Body of pancreas (tissue), 4 donors: Measurements from ENCODE around the gene SHFL. TPM values are rescaled to one million over a fixed set of nuclear protein-coding genes. Genes with fewer than 3 reads are reported as not detected.

ENCODE experiments used
- ATAC-seq: fragments of 150-250 bp; one replicate; pipeline ENCODE4 v1.9.1; 2016
- DNase-seq, 4 donors: peaks; one replicate each; pipeline ENCODE4 v3.0.0-alpha.2; 2019
- H3K27ac ChIP-seq, 4 donors: fragments of 200-600 bp; sonication (generic); 1 replicate in 3 of 4; 2 replicates in 1 of 4; pipeline versions ENCODE4 v1.5.1 to v1.6.1; 2016 to 2019; ENCODE audit warnings: mild to moderate bottlenecking in 1 of 4, mixed read lengths in 1 of 4, moderate library complexity in 1 of 4
- H3K27me3 ChIP-seq, 2 donors: fragments of 200-600 bp; sonication (generic); one replicate each; pipeline ENCODE4 v1.6.0; 2016; ENCODE audit warnings: mild to moderate bottlenecking in 1 of 2
- H3K36me3 ChIP-seq, 2 donors: fragments of 200-600 bp; sonication (generic); replicated peaks in 1 of 2; 2 replicates each; pipeline ENCODE4 v1.5.1; 2016; ENCODE audit warnings: low read depth in 2 of 2; ENCODE audit not compliant: insufficient read depth in 1 of 2
- H3K4me1 ChIP-seq: fragments of 200-600 bp; sonication (generic); one replicate; pipeline ENCODE4 v1.6.0; 2016
- H3K4me3 ChIP-seq, 2 donors: fragments of 200-600 bp; sonication (generic); 1 replicate in 1 of 2; 2 replicates in 1 of 2; pipeline ENCODE4 v1.5.1; 2016 to 2019
- H3K9me3 ChIP-seq, 3 donors: fragments of 200-600 bp; sonication (generic); 1 replicate in 2 of 3; 2 replicates in 1 of 3; pipeline ENCODE4 v1.5.1; 2016
- POLR2A ChIP-seq, 3 donors: fragments of 450-650 bp; IDR thresholded peaks; one replicate each; pipeline ENCODE4 v1.6.1; 2016; ENCODE audit warnings: antibody characterized with exemption in 3 of 3, mild to moderate bottlenecking in 2 of 3
- WGBS, 2 donors: methylation state at CpG; one replicate each; pipeline ENCODE4 v1.1.5; 2017; 5-methylcytosine and 5-hydroxymethylcytosine counted together
- intact Hi-C: fragments of 100-400 bp; cut with DNase I; formaldehyde crosslinking; loops from one replicate; pipeline ENCODE4 v1.15.1; 2023
- total RNA-seq, 2 donors: library from RNA; depleted of rRNA; stranded (reverse); fragments of >200 nt; gene quantifications; one replicate each; pipeline ENCODE4 v1.1.0, GENCODE V29; 2016
- TF ChIP-seq, protein P1 (sequence below), 7 experiments: fragments of 450-650 bp in 4 of 7; fragments of 200-600 bp in 3 of 7; sonication (generic) in 3 of 7; IDR thresholded peaks; one replicate each; pipeline ENCODE4 v1.5.1; 2016 to 2019; ENCODE audit warnings: antibody characterized with exemption in 7 of 7

SHFL gene
- total RNA-seq, 2 donors from 2014 or later = 19.1 to 21.0 TPM

DNA sequence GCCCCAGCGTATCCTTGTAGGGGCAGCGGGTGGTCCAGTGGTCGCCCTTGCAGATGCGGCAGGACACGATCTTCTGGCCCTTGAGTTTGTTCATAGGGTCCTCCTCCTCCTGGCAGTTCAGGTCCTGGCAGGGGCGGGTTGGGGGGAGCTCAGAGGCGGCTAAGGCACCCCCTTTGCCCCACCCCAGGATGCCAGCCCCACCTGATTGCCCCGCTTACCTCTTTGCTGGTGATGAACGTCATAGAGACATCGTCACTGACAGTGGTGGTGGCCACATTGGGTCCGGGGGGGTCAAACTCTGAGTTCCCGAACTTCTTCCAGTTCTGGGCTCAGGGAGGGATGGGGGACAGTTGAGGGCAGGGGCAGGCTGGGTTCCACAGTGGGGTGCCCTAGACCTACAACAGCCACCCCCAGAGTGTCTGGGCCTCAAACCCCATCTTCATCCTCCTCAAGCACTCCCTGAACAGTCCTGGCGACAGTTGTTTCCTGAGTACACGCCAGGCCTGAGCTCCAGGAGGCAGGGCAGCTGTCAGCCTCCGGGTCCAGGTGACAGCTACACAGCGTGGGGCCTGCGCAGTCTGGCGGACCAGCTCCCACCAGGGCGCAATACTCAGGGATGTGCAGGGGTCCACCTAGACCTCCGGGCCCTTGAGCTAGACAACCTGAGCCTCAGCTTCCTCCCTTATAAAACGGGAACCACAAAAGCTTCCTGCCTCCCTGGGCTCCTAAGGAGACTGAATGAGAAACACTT, 30.9 kb downstream of the SHFL start:
- H3K36me3 ChIP-seq = peaks cover 13 to 24% of the 10 kb centered on the region in 2 donors
- H3K9me3 ChIP-seq = no peaks in the 10 kb centered on the region
- no peak overlapping the region for H3K4me3 ChIP-seq
- H3K4me1 ChIP-seq = peaks cover 26% of the 10 kb centered on the region
- TF ChIP-seq, protein P1, sequence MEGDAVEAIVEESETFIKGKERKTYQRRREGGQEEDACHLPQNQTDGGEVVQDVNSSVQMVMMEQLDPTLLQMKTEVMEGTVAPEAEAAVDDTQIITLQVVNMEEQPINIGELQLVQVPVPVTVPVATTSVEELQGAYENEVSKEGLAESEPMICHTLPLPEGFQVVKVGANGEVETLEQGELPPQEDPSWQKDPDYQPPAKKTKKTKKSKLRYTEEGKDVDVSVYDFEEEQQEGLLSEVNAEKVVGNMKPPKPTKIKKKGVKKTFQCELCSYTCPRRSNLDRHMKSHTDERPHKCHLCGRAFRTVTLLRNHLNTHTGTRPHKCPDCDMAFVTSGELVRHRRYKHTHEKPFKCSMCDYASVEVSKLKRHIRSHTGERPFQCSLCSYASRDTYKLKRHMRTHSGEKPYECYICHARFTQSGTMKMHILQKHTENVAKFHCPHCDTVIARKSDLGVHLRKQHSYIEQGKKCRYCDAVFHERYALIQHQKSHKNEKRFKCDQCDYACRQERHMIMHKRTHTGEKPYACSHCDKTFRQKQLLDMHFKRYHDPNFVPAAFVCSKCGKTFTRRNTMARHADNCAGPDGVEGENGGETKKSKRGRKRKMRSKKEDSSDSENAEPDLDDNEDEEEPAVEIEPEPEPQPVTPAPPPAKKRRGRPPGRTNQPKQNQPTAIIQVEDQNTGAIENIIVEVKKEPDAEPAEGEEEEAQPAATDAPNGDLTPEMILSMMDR (IDR thresholded peaks at IDR 0.05) = no peak
- TF ChIP-seq POLR2A (IDR thresholded peaks at IDR 0.05) = no peak
- DNase-seq = no peak
- no peak overlapping the region for H3K27ac ChIP-seq
- H3K27me3 ChIP-seq = no peaks in the 10 kb centered on the region
- ATAC-seq = no peak
- intact Hi-C loops = no loop called here
- 50 to 83% methylated on average over 1 to 20 of the region's 21 CpGs for WGBS, 2 donors

DNA sequence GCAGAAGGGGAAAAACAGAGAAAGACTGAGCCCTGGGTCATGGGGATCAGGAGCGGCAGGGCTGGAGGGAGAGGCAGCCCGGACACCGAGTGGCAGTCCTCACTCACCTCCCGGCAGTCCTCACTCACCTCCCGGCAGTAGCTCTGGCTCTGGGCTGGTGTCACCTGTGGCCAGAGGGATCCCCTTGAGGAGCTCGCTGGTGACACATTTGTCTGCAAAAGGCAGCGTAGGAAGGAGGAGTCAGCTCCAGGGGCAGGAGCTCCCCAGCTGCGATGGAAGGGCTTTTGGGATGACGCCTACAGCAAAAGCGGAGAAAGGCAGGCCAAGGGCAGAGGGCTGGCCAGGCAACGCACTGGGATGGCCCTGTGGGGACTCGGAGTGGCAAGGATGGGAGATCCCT, 32.8 kb downstream of the SHFL start:
- H3K4me1 ChIP-seq = peaks cover 11% of the 10 kb centered on the region
- no peak for ATAC-seq
- peak overlapping the region; percentile 49 to 82 for H3K4me3 ChIP-seq
- peak overlapping the region in 2 of 4 donors; percentile 33 to 75 for H3K27ac ChIP-seq
- no peaks in the 10 kb centered on the region for H3K9me3 ChIP-seq
- no peaks in the 10 kb centered on the region for H3K27me3 ChIP-seq
- intact Hi-C loops = no loop called here
- no peak for DNase-seq
- no peak for TF ChIP-seq POLR2A (IDR thresholded peaks at IDR 0.05)
- TF ChIP-seq, protein P1 (IDR thresholded peaks at IDR 0.05) = no peak
- WGBS, 2 donors = 28 to 36% methylated on average over 8 to 12 of the region's 12 CpGs
- peaks cover 13 to 24% of the 10 kb centered on the region in 2 donors for H3K36me3 ChIP-seq

DNA sequence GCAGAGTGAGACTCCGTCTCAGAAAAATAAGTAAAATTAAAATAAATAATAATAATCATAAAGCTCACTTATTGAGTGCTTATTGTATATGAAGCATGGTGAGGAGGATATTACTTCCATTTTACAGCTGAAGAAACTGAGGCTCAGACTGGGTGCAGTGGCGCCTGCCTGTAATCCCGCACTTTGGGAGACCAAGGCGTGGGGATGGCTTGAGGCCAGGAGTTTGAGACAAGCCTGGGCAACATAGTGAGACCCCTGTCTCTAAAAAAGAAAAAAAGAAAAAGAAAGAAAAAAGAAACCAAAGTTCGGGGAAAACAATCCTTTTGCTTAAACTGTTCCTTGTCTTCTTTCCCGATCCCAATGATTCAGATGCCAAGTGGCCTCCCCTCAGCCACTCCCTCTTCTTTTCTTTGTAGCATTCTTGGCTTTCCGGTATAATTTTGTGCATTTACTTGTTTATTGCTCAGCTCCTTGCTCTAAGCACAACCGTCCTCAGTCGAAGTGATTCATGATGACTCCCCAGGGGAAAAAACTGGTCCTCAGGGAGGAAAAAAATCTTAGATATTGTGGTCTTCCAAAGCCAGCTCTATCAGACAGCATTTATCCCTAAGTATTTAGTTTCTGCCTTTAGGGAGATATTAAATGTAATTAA, 34.5 kb downstream of the SHFL start:
- no peak for ATAC-seq
- no peak overlapping the region for H3K27ac ChIP-seq
- no peaks in the 10 kb centered on the region for H3K27me3 ChIP-seq
- H3K9me3 ChIP-seq = no peaks in the 10 kb centered on the region
- DNase-seq = no peak
- intact Hi-C loops = no loop called here
- H3K4me1 ChIP-seq = peaks cover 11% of the 10 kb centered on the region
- H3K36me3 ChIP-seq = peaks cover 13 to 14% of the 10 kb centered on the region in 2 donors
- H3K4me3 ChIP-seq = no peak overlapping the region
- TF ChIP-seq, protein P1 (IDR thresholded peaks at IDR 0.05) = no peak
- TF ChIP-seq POLR2A (IDR thresholded peaks at IDR 0.05) = no peak
- WGBS, 2 donors = 75 to 82% methylated on average over 9 of the region's 9 CpGs

DNA sequence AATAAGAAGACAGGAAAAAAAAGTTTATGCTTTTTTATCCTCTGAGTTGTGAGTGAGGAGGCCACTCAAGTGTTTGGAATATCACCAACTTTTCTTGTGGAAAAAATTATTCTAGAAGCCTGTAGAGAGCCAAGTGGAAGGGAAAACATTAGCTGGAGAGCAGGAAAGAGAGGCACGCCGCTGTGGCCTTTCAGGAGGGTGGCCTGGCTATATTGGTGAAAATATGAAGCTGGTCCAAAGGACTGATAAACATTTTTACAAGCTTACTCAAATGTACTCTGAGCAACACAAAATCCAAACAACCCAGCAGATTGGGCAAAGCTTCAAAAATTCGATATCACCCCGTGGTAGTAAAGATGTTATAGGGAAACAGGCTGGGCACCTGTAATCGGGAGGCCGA, 35.9 kb downstream of the SHFL start:
- TF ChIP-seq POLR2A (IDR thresholded peaks at IDR 0.05) = no peak
- TF ChIP-seq, protein P1 (IDR thresholded peaks at IDR 0.05) = no peak
- H3K9me3 ChIP-seq = no peaks in the 10 kb centered on the region
- H3K36me3 ChIP-seq = peaks cover 5 to 8% of the 10 kb centered on the region in 2 donors
- DNase-seq (no peak), ATAC-seq (no peak)
- H3K27me3 ChIP-seq = no peaks in the 10 kb centered on the region
- no peak overlapping the region for H3K4me3 ChIP-seq
- H3K4me1 ChIP-seq = peaks cover 11% of the 10 kb centered on the region
- intact Hi-C loops = no loop called here
- no peak overlapping the region for H3K27ac ChIP-seq
- 78 to 85% methylated on average over 6 of the region's 6 CpGs for WGBS, 2 donors
